Muscle of arm (tissue), 12 donors: ENCODE results near the gene PDE1C. TPM values are rescaled to one million over a fixed set of nuclear protein-coding genes. Genes with fewer than 3 reads are reported as not detected.

ENCODE experiments used
- DNase-seq: peaks from one replicate; pipeline ENCODE4 v3.0.0-alpha.2; 2013
- polyA plus RNA-seq, 12 donors: library from polyadenylated mRNA; unstranded; fragments of 120-200 nt; gene quantifications; one replicate each; pipeline ENCODE4 v1.2.1, GENCODE V29; 2013; ENCODE audit not compliant: insufficient read length in 12 of 12

Gene PDE1C
- polyA plus RNA-seq, 12 donors = 1.9 to 7.0 (median 3.5) TPM; not detected in 1

DNA sequence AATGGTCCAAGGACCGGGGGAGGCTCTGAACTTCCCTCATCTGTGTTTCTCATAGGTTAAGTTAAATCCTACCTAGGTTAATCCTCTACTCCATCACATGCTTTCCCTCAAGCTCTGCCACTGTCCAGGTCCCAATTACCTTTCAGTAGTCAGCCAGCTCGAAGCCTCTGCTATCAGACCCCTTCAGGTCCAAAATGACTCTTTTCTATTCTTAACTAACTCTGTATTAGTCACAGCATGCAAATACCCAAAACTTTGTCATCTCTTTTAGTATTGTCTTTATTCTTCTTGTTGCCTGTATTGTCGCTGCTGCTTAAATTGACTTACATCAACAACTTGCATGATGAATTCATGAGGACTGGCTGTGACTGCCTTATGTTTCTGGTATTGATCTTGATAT lies 367.9 kb downstream of the PDE1C start:
- no peak for DNase-seq
